Erythroblast (primary cell): ENCODE results near the gene SLIT1.

Experiments used
- GATA1 ChIP-seq: IDR thresholded peaks from 2 replicates; pipeline ENCODE4 v1.6.1; 2011; ENCODE audit warnings: low read depth, mild to moderate bottlenecking, control low read depth, low read length, moderate library complexity
- POLR2A ChIP-seq: IDR thresholded peaks from 2 replicates; pipeline ENCODE4 v1.6.1; 2011; ENCODE audit warnings: mild to moderate bottlenecking, low read length

GRCh38 chr10:97066877-97067555, 118.7 kb downstream of the SLIT1 start:
- TF ChIP-seq POLR2A (no peak), GATA1 (no peak)
